Neural progenitor cell (in vitro differentiated cells): ENCODE measurements around the gene HSDL2. TPM values are rescaled to one million over a fixed set of nuclear protein-coding genes. Genes with fewer than 3 reads are reported as not detected.
"Not testable (repeated sequence)": the region's sequence is repeated elsewhere in the genome, so short reads cannot be mapped to it uniquely, and the experiment has no call there.

Experiments
- DNase-seq: peaks from one replicate; pipeline ENCODE4 v3.0.0-alpha.2; 2016; ENCODE audit warnings: low spot score
- H2AFZ ChIP-seq: fragments of 200-600 bp; sonication (generic); replicated peaks from 2 replicates; pipeline ENCODE4 v1.6.1; 2016; ENCODE audit warnings: antibody characterized with exemption
- H3F3A ChIP-seq: fragments of 200-600 bp; sonication (generic); 2 replicates; pipeline ENCODE4 v1.6.1; 2016; ENCODE audit warnings: antibody characterized with exemption, low read depth
- H3K27ac ChIP-seq: fragments of 200-600 bp; sonication (generic); 2 replicates; pipeline ENCODE4 v1.5.1; 2016; ENCODE audit warnings: mild to moderate bottlenecking
- H3K27me3 ChIP-seq: fragments of 200-600 bp; sonication (generic); 2 replicates; pipeline ENCODE4 v1.6.1; 2016; ENCODE audit warnings: mild to moderate bottlenecking, moderate library complexity
- H3K36me3 ChIP-seq: fragments of 200-600 bp; sonication (generic); 2 replicates; pipeline ENCODE4 v1.5.1; 2016
- H3K4me1 ChIP-seq: fragments of 200-600 bp; sonication (generic); 2 replicates; pipeline ENCODE4 v1.6.1; 2016; ENCODE audit warnings: mixed run types
- H3K4me2 ChIP-seq: fragments of 200-600 bp; sonication (generic); 2 replicates; pipeline ENCODE4 v1.6.1; 2016
- H3K4me3 ChIP-seq: fragments of 200-600 bp; sonication (generic); 2 replicates; pipeline ENCODE4 v1.5.1; 2016
- H3K79me2 ChIP-seq: fragments of 200-600 bp; sonication (generic); 2 replicates; pipeline ENCODE4 v1.6.1; 2016; ENCODE audit warnings: low read depth
- H3K9ac ChIP-seq: fragments of 200-600 bp; sonication (generic); 2 replicates; pipeline ENCODE4 v1.6.1; 2016
- H3K9me3 ChIP-seq: fragments of 200-600 bp; sonication (generic); 2 replicates; pipeline ENCODE4 v1.5.1; 2016; ENCODE audit warnings: low read depth
- H4K20me1 ChIP-seq: fragments of 200-600 bp; sonication (generic); 2 replicates; pipeline ENCODE4 v1.6.1; 2016; ENCODE audit warnings: low read depth
- H3K27ac Mint-ChIP-seq: 3 replicates; pipeline ENCODE4 v1.8.0; 2021; ENCODE audit warnings: mixed read lengths
- H3K27me3 Mint-ChIP-seq: 2 replicates; pipeline ENCODE4 v1.8.0; 2022; ENCODE audit warnings: low read depth, mild to moderate bottlenecking, inconsistent platforms, moderate library complexity, mixed read lengths; ENCODE audit not compliant: insufficient read depth
- H3K36me3 Mint-ChIP-seq: 3 replicates; pipeline ENCODE4 v1.8.0; 2021; ENCODE audit warnings: mixed read lengths
- H3K4me1 Mint-ChIP-seq: 3 replicates; pipeline ENCODE4 v1.8.0; 2021; ENCODE audit warnings: mixed read lengths
- H3K4me3 Mint-ChIP-seq: 3 replicates; pipeline ENCODE4 v1.8.0; 2021; ENCODE audit warnings: mild to moderate bottlenecking, moderate library complexity, mixed read lengths
- H3K9me3 Mint-ChIP-seq: 3 replicates; pipeline ENCODE4 v1.8.0; 2020; ENCODE audit warnings: mixed read lengths
- EZH2 ChIP-seq: fragments of 200-600 bp; sonication (generic); IDR thresholded peaks from 2 replicates; pipeline ENCODE4 v1.6.1; 2017; ENCODE audit warnings: antibody characterized with exemption, mild to moderate bottlenecking, moderate library complexity
- EZH2phosphoT487 ChIP-seq: fragments of 200-600 bp; sonication (generic); IDR thresholded peaks from 2 replicates; pipeline ENCODE4 v1.6.1; 2017; ENCODE audit warnings: antibody characterized with exemption
- total RNA-seq: library from RNA; depleted of rRNA; stranded (reverse); fragments of >200 nt; gene quantifications from 2 replicates; pipeline ENCODE4 v1.2.3, GENCODE V29; 2015; ENCODE audit warnings: low replicate concordance
- TF ChIP-seq, protein P1 (sequence below): fragments of 200-600 bp; sonication (generic); IDR thresholded peaks from 2 replicates; pipeline ENCODE4 v1.5.1; 2017; ENCODE audit warnings: antibody characterized with exemption, mild to moderate bottlenecking

The HSDL2 gene
- total RNA-seq, 1 donor from 2014 or later = 23.8 TPM

DNA sequence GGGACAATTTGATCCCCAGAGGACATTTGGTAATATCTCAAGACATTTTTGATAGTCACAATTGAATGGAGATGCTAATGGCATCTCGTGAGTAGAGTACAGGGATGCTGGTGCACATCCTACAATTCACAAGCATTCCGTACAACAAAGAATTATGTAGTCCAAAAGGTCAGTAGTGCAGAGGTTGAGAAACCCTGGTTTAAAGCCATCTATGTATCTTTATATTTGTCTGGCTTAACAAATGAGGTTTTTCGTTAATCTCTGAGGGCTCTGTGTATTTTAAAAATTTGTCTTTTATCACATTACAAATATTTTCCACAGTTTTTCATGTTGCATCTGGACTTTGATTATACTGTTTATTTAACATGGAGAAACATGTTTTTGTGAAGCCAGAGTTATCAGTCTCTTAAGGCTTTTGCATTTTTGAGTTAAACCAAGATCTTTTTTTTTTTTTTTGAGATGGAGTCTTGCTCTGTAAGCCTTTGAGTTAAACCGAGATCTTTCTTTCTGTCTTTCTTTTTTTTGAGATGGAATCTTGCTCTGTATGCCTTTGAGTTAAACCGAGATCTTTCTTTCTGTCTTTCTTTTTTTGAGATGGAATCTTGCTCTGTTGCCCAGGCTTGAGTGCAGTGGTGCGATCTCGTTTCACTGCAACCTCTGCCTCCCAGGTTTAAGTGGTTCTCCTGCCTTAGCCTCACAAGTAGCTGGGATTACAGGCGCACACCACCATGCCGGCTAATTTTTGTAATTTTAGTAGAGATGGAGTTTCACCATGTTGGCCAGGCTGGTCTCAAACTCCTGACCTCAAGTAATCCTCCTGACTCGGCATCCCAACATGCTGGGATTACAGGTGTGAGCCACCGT lies 2.8 kb downstream of the HSDL2 start:
- peaks cover 13% of the 10 kb centered on the region for H3K36me3 Mint-ChIP-seq
- peaks cover 4% of the 10 kb centered on the region for H3K27me3 Mint-ChIP-seq
- Histone ChIP-seq H3K79me2 (peaks cover 25% of the 10 kb centered on the region), H3K27me3 (no peaks in the 10 kb centered on the region), H3F3A (peaks cover 20% of the 10 kb centered on the region), H3K36me3 (no peaks in the 10 kb centered on the region), H3K9me3 (no peaks in the 10 kb centered on the region), H3K9ac (no peak overlapping the region), H3K27ac (no peak overlapping the region), H3K4me3 (no peak overlapping the region), H2AFZ (no peak overlapping the region), H3K4me1 (peaks cover 10% of the 10 kb centered on the region), H4K20me1 (no peaks in the 10 kb centered on the region), H3K4me2 (no peak overlapping the region)
- H3K27ac Mint-ChIP-seq = no peak overlapping the region
- H3K4me1 Mint-ChIP-seq = peaks cover 29% of the 10 kb centered on the region
- H3K9me3 Mint-ChIP-seq = peaks cover 6% of the 10 kb centered on the region
- TF ChIP-seq EZH2phosphoT487 = no peak
- TF ChIP-seq EZH2 = no peak
- TF ChIP-seq, protein P1, sequence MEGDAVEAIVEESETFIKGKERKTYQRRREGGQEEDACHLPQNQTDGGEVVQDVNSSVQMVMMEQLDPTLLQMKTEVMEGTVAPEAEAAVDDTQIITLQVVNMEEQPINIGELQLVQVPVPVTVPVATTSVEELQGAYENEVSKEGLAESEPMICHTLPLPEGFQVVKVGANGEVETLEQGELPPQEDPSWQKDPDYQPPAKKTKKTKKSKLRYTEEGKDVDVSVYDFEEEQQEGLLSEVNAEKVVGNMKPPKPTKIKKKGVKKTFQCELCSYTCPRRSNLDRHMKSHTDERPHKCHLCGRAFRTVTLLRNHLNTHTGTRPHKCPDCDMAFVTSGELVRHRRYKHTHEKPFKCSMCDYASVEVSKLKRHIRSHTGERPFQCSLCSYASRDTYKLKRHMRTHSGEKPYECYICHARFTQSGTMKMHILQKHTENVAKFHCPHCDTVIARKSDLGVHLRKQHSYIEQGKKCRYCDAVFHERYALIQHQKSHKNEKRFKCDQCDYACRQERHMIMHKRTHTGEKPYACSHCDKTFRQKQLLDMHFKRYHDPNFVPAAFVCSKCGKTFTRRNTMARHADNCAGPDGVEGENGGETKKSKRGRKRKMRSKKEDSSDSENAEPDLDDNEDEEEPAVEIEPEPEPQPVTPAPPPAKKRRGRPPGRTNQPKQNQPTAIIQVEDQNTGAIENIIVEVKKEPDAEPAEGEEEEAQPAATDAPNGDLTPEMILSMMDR = no peak
- no peak for DNase-seq
- no peak overlapping the region for H3K4me3 Mint-ChIP-seq

DNA sequence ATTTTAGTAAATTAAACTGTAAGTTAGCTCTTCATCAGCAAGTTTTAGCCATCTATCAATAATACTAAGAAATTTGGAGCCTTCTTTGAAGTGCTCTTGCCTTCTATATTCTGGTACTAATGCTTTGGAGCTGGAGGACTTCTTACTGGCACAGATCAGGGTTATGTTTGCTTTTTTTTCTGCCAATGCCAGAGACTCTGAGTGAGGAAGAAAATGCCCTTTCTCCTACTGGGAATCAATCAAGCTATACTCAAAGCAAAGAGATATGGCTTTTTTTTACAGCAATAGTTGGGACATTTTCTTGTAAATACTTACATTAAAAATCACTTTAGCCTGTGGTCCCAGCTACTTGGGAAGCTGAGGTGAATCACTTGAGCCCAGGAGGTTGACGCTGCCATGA lies 4.3 kb downstream of the HSDL2 start:
- Histone ChIP-seq H3K79me2 (peaks cover 17% of the 10 kb centered on the region), H3K27me3 (no peaks in the 10 kb centered on the region), H3K27ac (no peak overlapping the region), H3K4me2 (no peak overlapping the region), H3K9ac (no peak overlapping the region), H3K9me3 (no peaks in the 10 kb centered on the region), H2AFZ (no peak overlapping the region), H3K4me1 (no peaks in the 10 kb centered on the region), H3K36me3 (no peaks in the 10 kb centered on the region), H3K4me3 (no peak overlapping the region), H3F3A (peaks cover 12% of the 10 kb centered on the region), H4K20me1 (no peaks in the 10 kb centered on the region)
- no peak for TF ChIP-seq EZH2phosphoT487
- TF ChIP-seq EZH2 = no peak
- TF ChIP-seq, protein P1 = no peak
- no peak overlapping the region for H3K27ac Mint-ChIP-seq
- H3K4me1 Mint-ChIP-seq = peaks cover 17% of the 10 kb centered on the region
- peaks cover 12% of the 10 kb centered on the region for H3K36me3 Mint-ChIP-seq
- H3K4me3 Mint-ChIP-seq = no peak overlapping the region
- peaks cover under 1% of the 10 kb centered on the region for H3K9me3 Mint-ChIP-seq
- no peak for DNase-seq
- peaks cover 4% of the 10 kb centered on the region for H3K27me3 Mint-ChIP-seq

DNA sequence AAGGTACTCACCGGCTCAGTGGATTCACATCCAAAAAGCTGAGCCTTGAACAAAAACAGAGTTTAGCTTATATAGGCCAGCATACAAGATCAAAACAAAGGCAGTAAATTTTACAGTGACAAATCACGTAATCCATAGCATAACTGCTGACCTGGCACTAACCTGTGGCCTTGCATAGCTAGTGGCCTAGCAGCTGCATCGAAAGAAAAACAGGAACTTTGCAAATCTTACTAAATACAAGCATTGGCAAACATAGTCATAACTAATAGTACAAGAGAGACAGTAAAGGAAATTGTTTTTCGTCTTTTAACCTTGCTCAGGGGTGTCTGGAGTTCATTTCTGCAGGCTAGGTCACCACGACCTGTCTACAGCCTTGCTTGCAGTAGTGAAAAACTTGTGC lies 4.8 kb downstream of the HSDL2 start:
- peaks cover 12% of the 10 kb centered on the region for H3K36me3 Mint-ChIP-seq
- Histone ChIP-seq H3K4me3 (no peak overlapping the region), H3F3A (peaks cover 8% of the 10 kb centered on the region), H3K27ac (no peak overlapping the region), H3K36me3 (no peaks in the 10 kb centered on the region), H3K27me3 (no peaks in the 10 kb centered on the region), H4K20me1 (no peaks in the 10 kb centered on the region), H2AFZ (no peak overlapping the region), H3K9me3 (no peaks in the 10 kb centered on the region), H3K9ac (no peak overlapping the region), H3K4me2 (no peak overlapping the region), H3K4me1 (no peaks in the 10 kb centered on the region), H3K79me2 (peaks cover 17% of the 10 kb centered on the region)
- no peak overlapping the region for H3K4me3 Mint-ChIP-seq
- no peak for TF ChIP-seq EZH2
- peaks cover 14% of the 10 kb centered on the region for H3K4me1 Mint-ChIP-seq
- no peak overlapping the region for H3K27ac Mint-ChIP-seq
- H3K27me3 Mint-ChIP-seq = peaks cover under 1% of the 10 kb centered on the region
- no peak for DNase-seq
- H3K9me3 Mint-ChIP-seq = no peaks in the 10 kb centered on the region

DNA sequence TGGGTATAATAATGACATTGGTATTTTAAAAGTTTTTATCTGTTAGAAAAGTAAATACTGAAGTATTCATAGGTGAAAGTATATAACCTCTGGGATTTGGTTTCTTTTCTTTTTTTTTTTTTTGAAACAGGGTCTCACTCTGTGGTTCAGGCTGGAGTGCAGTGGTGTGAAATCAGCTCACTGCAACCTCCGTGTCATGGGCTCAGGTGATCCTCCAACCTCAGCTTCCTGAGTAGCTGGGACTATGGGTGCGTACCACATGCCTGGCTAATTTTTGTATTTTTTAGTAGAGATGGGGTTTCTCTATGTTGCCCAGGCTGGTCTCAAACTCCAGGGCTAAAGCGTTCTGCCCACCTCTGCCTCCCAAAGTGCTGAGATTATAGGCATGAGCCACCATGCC lies 7.2 kb downstream of the HSDL2 start:
- H2AFZ ChIP-seq = no peak overlapping the region
- Mint-ChIP-seq H3K4me3 (no peak overlapping the region), H3K9me3 (peaks cover 3% of the 10 kb centered on the region), H3K27ac (no peak overlapping the region), H3K4me1 (peaks cover 4% of the 10 kb centered on the region), H3K27me3 (no peaks in the 10 kb centered on the region), H3K36me3 (peaks cover 18% of the 10 kb centered on the region)
- H4K20me1 ChIP-seq = no peaks in the 10 kb centered on the region
- no peaks in the 10 kb centered on the region for H3K36me3 ChIP-seq
- H3K4me3 ChIP-seq = no peak overlapping the region
- H3K9me3 ChIP-seq = no peaks in the 10 kb centered on the region
- no peak overlapping the region for H3K4me2 ChIP-seq
- TF ChIP-seq EZH2phosphoT487 (no peak), EZH2 (no peak)
- TF ChIP-seq, protein P1 = no peak
- no peak overlapping the region for H3K27ac ChIP-seq
- peaks cover 4% of the 10 kb centered on the region for H3K79me2 ChIP-seq
- no peaks in the 10 kb centered on the region for H3K4me1 ChIP-seq
- no peaks in the 10 kb centered on the region for H3K27me3 ChIP-seq
- no peak for DNase-seq
- H3F3A ChIP-seq = no peaks in the 10 kb centered on the region
- H3K9ac ChIP-seq = no peak overlapping the region

DNA sequence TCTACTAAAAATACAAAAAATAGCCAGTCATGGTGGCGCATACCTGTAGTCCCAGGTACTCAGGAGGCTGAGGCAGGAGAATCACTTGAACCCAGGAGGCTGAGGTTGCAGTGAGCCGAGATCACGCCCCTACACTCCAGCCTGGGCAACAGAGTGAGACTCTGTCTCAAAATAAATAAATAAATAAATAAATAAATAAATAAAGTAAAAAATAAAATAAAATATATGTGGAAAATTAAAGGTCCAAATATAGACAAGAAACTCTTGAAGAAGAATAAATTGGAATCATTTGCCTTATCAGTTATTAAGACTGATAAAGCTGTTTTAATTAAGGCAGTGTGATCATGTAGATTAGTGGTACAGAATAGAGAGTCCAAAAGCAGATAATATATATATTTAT lies 10.0 kb downstream of the HSDL2 start:
- not testable (repeated sequence) for H3K4me1 ChIP-seq, H3K27me3 Mint-ChIP-seq, H3K4me2 ChIP-seq, H3K9me3 Mint-ChIP-seq, DNase-seq, H3K79me2 ChIP-seq, H3K27ac Mint-ChIP-seq, H3K27me3 ChIP-seq, H3K9me3 ChIP-seq, H4K20me1 ChIP-seq, H3F3A ChIP-seq, H3K4me3 Mint-ChIP-seq, H3K4me1 Mint-ChIP-seq, H3K4me3 ChIP-seq, H3K9ac ChIP-seq, H3K27ac ChIP-seq, H2AFZ ChIP-seq, H3K36me3 ChIP-seq
- H3K36me3 Mint-ChIP-seq = peaks cover 34% of the 10 kb centered on the region
